HepG2 (cell line): Measurements from ENCODE around the gene GPR55. TPM values are rescaled to one million over a fixed set of nuclear protein-coding genes. Genes with fewer than 3 reads are reported as not detected.
A peak's percentile ranks its signal among the peaks of the same experiment; 100 is the strongest.

ENCODE experiments used
- ARHGAP35 ChIP-seq: sonication (generic); formaldehyde crosslinking; IDR thresholded peaks from 2 replicates; pipeline ENCODE4 v1.9.0; 2022; ENCODE audit warnings: mild to moderate bottlenecking, inconsistent platforms, moderate library complexity, missing genetic modification reagents, borderline replicate concordance
- CCDC6 ChIP-seq: sonication (generic); formaldehyde crosslinking; IDR thresholded peaks from 2 replicates; pipeline ENCODE4 v1.8.1; 2022; ENCODE audit warnings: mild to moderate bottlenecking, missing genetic modification reagents, moderate library complexity
- EHMT2 ChIP-seq: fragments of 200-600 bp; sonication (generic); IDR thresholded peaks from 2 replicates; pipeline ENCODE4 v1.7.0; 2017; ENCODE audit warnings: antibody characterized with exemption, low read depth, low read length, borderline replicate concordance
- FLYWCH1 ChIP-seq: sonication (generic); formaldehyde crosslinking; IDR thresholded peaks from 2 replicates; pipeline ENCODE4 v1.8.1; 2023; ENCODE audit warnings: mild to moderate bottlenecking, missing genetic modification reagents
- GATAD1 ChIP-seq: IDR thresholded peaks from 2 replicates; pipeline ENCODE4 v1.6.1; 2016; ENCODE audit warnings: missing genetic modification reagents, missing compliant biosample characterization
- HOXA5 ChIP-seq: sonication (generic); formaldehyde crosslinking; IDR thresholded peaks from 2 replicates; pipeline ENCODE4 v1.4.0; 2020; ENCODE audit warnings: missing genetic modification reagents
- HOXA7 ChIP-seq: sonication (generic); formaldehyde crosslinking; IDR thresholded peaks from 2 replicates; pipeline ENCODE4 v1.8.1; 2022; ENCODE audit warnings: mild to moderate bottlenecking, missing genetic modification reagents, moderate library complexity
- HOXA9 ChIP-seq: sonication (generic); formaldehyde crosslinking; IDR thresholded peaks from 2 replicates; pipeline ENCODE4 v1.8.1; 2022; ENCODE audit warnings: missing genetic modification reagents, mild to moderate bottlenecking, moderate library complexity, borderline replicate concordance
- KDM2A ChIP-seq: sonication (generic); formaldehyde crosslinking; IDR thresholded peaks from 2 replicates; pipeline ENCODE4 v1.4.0; 2020; ENCODE audit warnings: low read depth, missing genetic modification reagents, borderline replicate concordance
- KDM3A ChIP-seq: IDR thresholded peaks from 2 replicates; pipeline ENCODE4 v1.6.1; 2018; ENCODE audit warnings: low read depth, missing compliant biosample characterization
- KDM5B ChIP-seq: sonication (generic); formaldehyde crosslinking; IDR thresholded peaks from 2 replicates; pipeline ENCODE4 v1.4.0; 2020; ENCODE audit warnings: missing genetic modification reagents, mild to moderate bottlenecking, borderline replicate concordance
- NONO ChIP-seq, 2 experiments: fragments of 450-650 bp in 1 of 2; sonication (generic) in 1 of 2; formaldehyde crosslinking in 1 of 2; IDR thresholded peaks in 1 of 2; conservative IDR thresholded peaks in 1 of 2; 2 replicates each; pipeline versions ENCODE4 v1.6.1 to v1.8.0; 2017 to 2022; ENCODE audit warnings: mild to moderate bottlenecking in 1 of 2, missing genetic modification reagents in 1 of 2, moderate library complexity in 1 of 2
- PAWR ChIP-seq: sonication (generic); formaldehyde crosslinking; IDR thresholded peaks from 2 replicates; pipeline ENCODE4 v1.4.0; 2020; ENCODE audit warnings: missing genetic modification reagents, mild to moderate bottlenecking, borderline replicate concordance
- RNF2 ChIP-seq: fragments of 450-650 bp; conservative IDR thresholded peaks from 2 replicates; pipeline ENCODE4 v1.6.1; 2016; ENCODE audit warnings: low read depth
- SOX5 ChIP-seq: IDR thresholded peaks from 2 replicates; pipeline ENCODE4 v1.6.1; 2016; ENCODE audit warnings: borderline replicate concordance
- SPEN ChIP-seq: sonication (generic); formaldehyde crosslinking; IDR thresholded peaks from 2 replicates; pipeline ENCODE4 v1.5.1; 2020; ENCODE audit warnings: low read depth, mild to moderate bottlenecking, missing genetic modification reagents
- TEF ChIP-seq: sonication (generic); formaldehyde crosslinking; IDR thresholded peaks from 2 replicates; pipeline ENCODE4 v1.5.0; 2020; ENCODE audit warnings: missing genetic modification reagents
- TP53 ChIP-seq: sonication (generic); formaldehyde crosslinking; conservative IDR thresholded peaks from 2 replicates; pipeline ENCODE4 v1.4.0; 2020; ENCODE audit warnings: missing genetic modification reagents
- XRCC5 ChIP-seq: fragments of 200-400 bp; formaldehyde crosslinking; optimal IDR thresholded peaks from 2 replicates; pipeline ENCODE3; 2017; ENCODE audit warnings: mild to moderate bottlenecking, low read length
- ZBTB4 ChIP-seq: sonication (generic); formaldehyde crosslinking; IDR thresholded peaks from 2 replicates; pipeline ENCODE4 v1.4.0; 2020; ENCODE audit warnings: missing genetic modification reagents, mild to moderate bottlenecking, borderline replicate concordance
- ZFX ChIP-seq: sonication (generic); formaldehyde crosslinking; IDR thresholded peaks from 2 replicates; pipeline ENCODE4 v1.4.0; 2020; ENCODE audit warnings: mild to moderate bottlenecking, low read depth, missing genetic modification reagents, moderate library complexity
- ZNF20 ChIP-seq: sonication (generic); formaldehyde crosslinking; IDR thresholded peaks from 2 replicates; pipeline ENCODE4 v1.4.0; 2020; ENCODE audit warnings: mild to moderate bottlenecking, moderate library complexity, missing genetic modification reagents
- ZNF253 ChIP-seq: sonication (generic); formaldehyde crosslinking; IDR thresholded peaks from 2 replicates; pipeline ENCODE4 v1.8.0; 2022; ENCODE audit warnings: mild to moderate bottlenecking, missing genetic modification reagents, borderline replicate concordance
- ZNF816 ChIP-seq: sonication (generic); formaldehyde crosslinking; IDR thresholded peaks from 2 replicates; pipeline ENCODE4 v1.8.0; 2022; ENCODE audit warnings: missing genetic modification reagents, mild to moderate bottlenecking, borderline replicate concordance
- ZSCAN25 ChIP-seq: sonication (generic); formaldehyde crosslinking; IDR thresholded peaks from 2 replicates; pipeline ENCODE4 v1.8.0; 2022; ENCODE audit warnings: mild to moderate bottlenecking, missing genetic modification reagents
- polyA plus RNA-seq, 8 experiments: library from polyadenylated mRNA; depleted of rRNA in 3 of 8; stranded (reverse) in 7 of 8; unstranded in 1 of 8; fragments of >200 nt; fragmentation: Illumina TruSeq in 4 of 8; extraction: Trizol in 4 of 8; gene quantifications; 2 replicates each; pipeline versions ENCODE4 v1.2.1 to v1.2.3, GENCODE V29; 2011 to 2016; ENCODE audit warnings: low read depth in 4 of 8, missing spikeins in 1 of 8, mixed read lengths in 1 of 8; ENCODE audit not compliant: insufficient read depth in 1 of 8
- total RNA-seq, 5 experiments: library from RNA; depleted of rRNA; stranded (reverse); fragments of >200 nt; fragmentation: Illumina TruSeq; extraction: Trizol; gene quantifications; 2 replicates each; pipeline ENCODE4 v1.2.3, GENCODE V29; 2016; ENCODE audit warnings: low read depth in 1 of 5
- TF ChIP-seq, protein P1 (sequence below): IDR thresholded peaks from 2 replicates; pipeline ENCODE4 v1.6.1; 2016; ENCODE audit warnings: mild to moderate bottlenecking, missing biosample characterization, missing genetic modification reagents

The GPR55 gene
- total and polyA plus RNA-seq, 2 of the 13 experiments (the other 11 are each of a cell fraction or from before 2014, with no cell fraction given) = not detected

- TF ChIP-seq SPEN (CRISPR knock-in tag) (peak; percentile 26; the same call in 1 of the 2 replicates), KDM3A (no peak), TP53 (no peak), HOXA7 (CRISPR knock-in tag) (0 out of 2 replicates have a peak, but pooled peaks have one; percentile 16), ZBTB4 (CRISPR knock-in tag) (no peak), GATAD1 (CRISPR knock-in tag) (no peak), NONO (IDR thresholded peaks at IDR 0.05) (no peak), NONO (CRISPR knock-in tag; conservative IDR thresholded peaks at IDR 0.05) (0 out of 2 replicates have a peak, but pooled peaks have one; percentile 32), RNF2 (no peak), XRCC5 (peak; percentile 19), CCDC6 (CRISPR knock-in tag) (no peak), HOXA5 (no peak), ZFX (CRISPR knock-in tag) (peak; percentile 32; the same call in 1 of the 2 replicates), HOXA9 (CRISPR knock-in tag) (0 out of 2 replicates have a peak, but pooled peaks have one; percentile 12), EHMT2 (no peak), SOX5 (CRISPR knock-in tag) (no peak), ARHGAP35 (CRISPR knock-in tag) (no peak), PAWR (CRISPR knock-in tag) (no peak), FLYWCH1 (CRISPR knock-in tag) (no peak), ZNF253 (CRISPR knock-in tag) (no peak), ZSCAN25 (CRISPR knock-in tag) (peak; percentile 40; the same call in 1 of the 2 replicates), TEF (no peak), ZNF816 (CRISPR knock-in tag) (no peak), KDM2A (CRISPR knock-in tag) (no peak), ZNF20 (CRISPR knock-in tag) (no peak), KDM5B (CRISPR knock-in tag) (peak; percentile 43; the same call in 1 of the 2 replicates)
- TF ChIP-seq, protein P1, sequence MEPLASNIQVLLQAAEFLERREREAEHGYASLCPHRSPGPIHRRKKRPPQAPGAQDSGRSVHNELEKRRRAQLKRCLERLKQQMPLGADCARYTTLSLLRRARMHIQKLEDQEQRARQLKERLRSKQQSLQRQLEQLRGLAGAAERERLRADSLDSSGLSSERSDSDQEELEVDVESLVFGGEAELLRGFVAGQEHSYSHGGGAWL (CRISPR knock-in tag) = 0 out of 2 replicates have a peak, but pooled peaks have one; percentile 10
Observed at GRCh38 chr2:230968921-230969658, 44.0 kb upstream of the GPR55 start (continued).
